ENCODE data around the gene PRKCE.
A peak's percentile ranks its signal among the peaks of the same experiment; 100 is the strongest.

The PRKCE gene

GRCh38 chr2:45957533-45958227 is 306.2 kb downstream of the PRKCE start:
- no peak for TF ChIP-seq CTCF (IDR thresholded peaks at IDR 0.05; ENCODE audit: low read depth, low read length)
- no peak for DNase-seq (ENCODE audit: low read depth in 2 of 2)
- no peak overlapping the region for H3K4me3 ChIP-seq (replicated peaks in 1 of 2; ENCODE audit: low read depth in 2 of 2, low read length in 2 of 2)

GRCh38 chr2:45960057-45960863 is 308.8 kb downstream of the PRKCE start:
- H3K4me3 ChIP-seq (replicated peaks in 1 of 2; ENCODE audit: low read depth in 2 of 2, low read length in 2 of 2), result no peak overlapping the region
- TF ChIP-seq CTCF (IDR thresholded peaks at IDR 0.05; ENCODE audit: low read depth, low read length), result no peak
- no peak for DNase-seq (ENCODE audit: low read depth in 2 of 2)

- no peak overlapping the region for H3K4me3 ChIP-seq (replicated peaks in 1 of 2; ENCODE audit: low read depth in 2 of 2, low read length in 2 of 2)
- no peak for TF ChIP-seq CTCF (IDR thresholded peaks at IDR 0.05; ENCODE audit: low read depth, low read length)
- DNase-seq (ENCODE audit: low read depth in 2 of 2), result peak; percentile 52 to 90
Measured at GRCh38 chr2:45962177-45962921, 310.9 kb downstream of the PRKCE start.

- DNase-seq (ENCODE audit: low read depth in 2 of 2), result no peak
- no peak overlapping the region for H3K4me3 ChIP-seq (replicated peaks in 1 of 2; ENCODE audit: low read depth in 2 of 2, low read length in 2 of 2)
- no peak for TF ChIP-seq CTCF (IDR thresholded peaks at IDR 0.05; ENCODE audit: low read depth, low read length)
Measured at GRCh38 chr2:45963816-45964215, 312.3 kb downstream of the PRKCE start.

GRCh38 chr2:45964223-45964841 is 312.9 kb downstream of the PRKCE start:
- TF ChIP-seq CTCF (IDR thresholded peaks at IDR 0.05; ENCODE audit: low read depth, low read length), result no peak
- no peak overlapping the region for H3K4me3 ChIP-seq (replicated peaks in 1 of 2; ENCODE audit: low read depth in 2 of 2, low read length in 2 of 2)
- DNase-seq (ENCODE audit: low read depth in 2 of 2), result peak; percentile 90 to 94

- DNase-seq (ENCODE audit: low read depth in 2 of 2), result no peak
- no peak overlapping the region for H3K4me3 ChIP-seq (replicated peaks in 1 of 2; ENCODE audit: low read depth in 2 of 2, low read length in 2 of 2)
- no peak for TF ChIP-seq CTCF (IDR thresholded peaks at IDR 0.05; ENCODE audit: low read depth, low read length)
Measured at GRCh38 chr2:45964906-45965305, 313.4 kb downstream of the PRKCE start.
